HG03520 (cell line): Measurements from ENCODE around the gene RBM47.
A peak's percentile ranks its signal among the peaks of the same experiment; 100 is the strongest.
"Not testable (repeated sequence)": the region's sequence is repeated elsewhere in the genome, so short reads cannot be mapped to it uniquely, and the experiment has no call there.

ENCODE experiments used
- ATAC-seq: cut with Tn5 transposase; IDR thresholded peaks from one replicate; pipeline ENCODE4 v1.9.1; 2021; ENCODE audit warnings: mild to moderate bottlenecking, moderate library complexity; ENCODE audit not compliant: unreplicated experiment

Gene RBM47

DNA sequence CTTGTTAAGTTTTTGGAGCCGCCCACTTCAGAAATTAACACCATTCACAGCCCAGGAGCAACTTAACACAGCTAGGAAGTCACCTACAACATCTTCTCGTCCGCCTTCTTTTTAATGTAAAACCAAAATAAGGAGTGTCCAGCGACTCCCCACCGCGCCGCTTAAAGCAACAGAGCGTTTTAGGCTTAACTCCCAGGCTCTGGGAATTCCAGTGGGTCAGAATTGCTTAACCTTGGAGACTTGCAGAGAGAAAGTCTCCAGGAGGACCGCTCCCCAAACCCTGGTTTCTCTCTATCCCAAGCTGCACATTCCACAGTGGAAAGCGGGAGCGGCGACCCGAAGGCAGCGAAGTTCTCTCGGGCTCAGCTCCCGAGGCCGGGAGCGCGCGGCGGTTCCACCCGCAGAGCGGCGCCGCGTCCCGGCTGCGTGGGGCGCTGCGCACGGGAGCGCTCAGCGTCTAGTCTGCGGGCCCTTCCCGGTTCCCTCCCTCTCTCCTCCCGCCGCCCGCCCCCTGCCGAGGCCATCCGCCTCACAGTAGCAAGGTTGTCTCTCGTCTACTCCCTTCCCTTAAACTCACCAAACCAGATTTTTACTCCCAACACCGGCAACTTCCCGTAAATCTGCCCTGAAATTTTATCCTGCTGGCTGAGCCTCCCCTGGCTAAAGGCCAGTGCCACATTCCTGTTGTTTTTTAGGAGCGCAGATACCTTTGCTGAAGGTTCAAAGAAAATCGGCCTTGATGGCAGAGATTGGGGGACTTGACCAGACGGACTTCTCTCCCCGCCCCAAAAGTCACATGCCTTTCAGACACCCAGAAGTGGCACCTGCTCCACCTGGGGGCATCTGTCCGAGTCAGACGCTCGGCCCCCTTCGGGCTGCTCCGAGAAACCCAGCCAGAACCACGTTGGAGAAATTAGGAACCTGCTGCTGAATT is at the start of gene RBM47:
RBM47 (minus strand) TSS at position 464 of the 934 bp plus-strand sequence. CDS start 190,971 bp downstream, outside the sequence.
- peak; percentile 52 for ATAC-seq

DNA sequence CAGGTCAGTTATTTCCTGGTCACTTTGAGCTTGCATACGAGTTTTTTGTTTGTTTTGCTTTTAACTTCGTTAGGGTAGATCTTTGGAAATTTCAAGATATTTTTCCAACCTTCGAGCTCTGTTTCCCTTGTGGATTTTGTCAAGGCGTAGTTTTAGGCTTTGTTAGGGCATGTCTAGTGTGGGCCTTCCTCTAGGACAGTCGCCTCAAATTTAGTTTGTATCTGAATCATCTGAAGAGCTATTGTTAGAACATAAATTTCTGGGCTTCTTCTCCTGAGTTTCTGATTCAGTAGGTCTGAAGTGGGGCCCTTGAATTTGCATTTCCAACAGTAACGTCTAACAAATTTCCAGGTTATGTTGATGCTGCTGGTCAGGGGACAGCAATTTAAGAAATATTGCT is 48.8 kb upstream of the RBM47 start:
- ATAC-seq, result no peak

- ATAC-seq, result no peak
These were observed 45.5 kb upstream of the RBM47 start for GRCh38 chr4:40675166-40675565.

- ATAC-seq, result peak; percentile 63
These were observed 43.2 kb upstream of the RBM47 start for GRCh38 chr4:40672528-40673522.

GRCh38 chr4:40669504-40669903 is 39.8 kb upstream of the RBM47 start:
- no peak for ATAC-seq

- no peak for ATAC-seq
These were observed 36.2 kb upstream of the RBM47 start for GRCh38 chr4:40665842-40666241.

DNA sequence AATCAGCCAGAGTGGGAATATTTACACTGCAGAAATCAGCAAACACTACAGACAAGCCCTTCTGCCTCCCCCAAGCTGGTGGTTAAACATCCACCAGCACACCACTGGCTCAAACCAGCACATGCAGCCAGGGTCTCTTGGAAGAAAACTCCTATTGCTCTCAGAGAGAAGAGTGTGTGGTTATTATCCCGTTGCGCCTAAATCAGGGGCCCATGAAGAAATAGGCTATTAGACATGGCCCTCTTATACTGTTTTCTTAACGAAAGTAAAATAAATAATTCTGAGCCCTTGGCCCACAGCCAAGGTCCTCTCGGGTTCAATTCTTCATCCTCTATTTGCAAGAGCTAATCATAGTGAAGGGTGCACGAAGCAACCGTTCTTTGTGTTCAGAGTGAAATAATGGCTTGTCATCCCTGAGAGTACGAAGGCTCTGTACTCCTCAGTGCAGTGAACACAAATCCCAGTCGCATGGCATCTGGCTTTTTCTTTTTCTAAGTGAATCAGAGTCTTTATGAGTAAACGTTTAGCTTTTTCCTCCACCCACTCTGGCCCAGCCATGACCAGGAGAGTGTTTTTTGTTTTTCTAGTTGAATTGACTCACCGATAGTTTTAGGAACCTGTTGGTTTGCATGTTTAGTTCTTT is 33.4 kb upstream of the RBM47 start:
- ATAC-seq, result peak; percentile 65

- no peak for ATAC-seq
These were observed 32.1 kb upstream of the RBM47 start for GRCh38 chr4:40661803-40662202.

- ATAC-seq, result peak; percentile 90
These were observed 26.7 kb upstream of the RBM47 start for GRCh38 chr4:40656201-40656863.

DNA sequence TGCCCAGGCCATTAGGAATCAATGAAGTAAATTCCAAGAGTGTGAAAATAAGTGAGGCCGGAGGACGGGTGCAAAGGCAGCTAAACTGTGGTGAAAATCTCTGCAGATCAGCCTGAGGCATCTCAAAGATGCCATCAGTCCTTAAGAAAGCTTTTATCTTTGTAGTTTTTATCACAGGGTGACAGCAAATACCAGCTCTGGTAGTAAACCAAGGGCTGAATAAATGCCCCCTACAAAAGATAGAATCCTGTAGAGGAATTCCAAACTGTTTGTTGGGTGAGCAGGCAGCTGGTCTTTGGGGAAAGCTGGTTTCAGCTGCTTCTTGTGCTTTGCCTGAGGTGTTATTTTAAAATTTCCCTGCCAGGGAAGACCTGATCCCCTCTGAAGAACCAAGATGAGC is 21.6 kb upstream of the RBM47 start:
- ATAC-seq, result no peak

GRCh38 chr4:40649321-40649720 is 19.7 kb upstream of the RBM47 start:
- no peak for ATAC-seq

DNA sequence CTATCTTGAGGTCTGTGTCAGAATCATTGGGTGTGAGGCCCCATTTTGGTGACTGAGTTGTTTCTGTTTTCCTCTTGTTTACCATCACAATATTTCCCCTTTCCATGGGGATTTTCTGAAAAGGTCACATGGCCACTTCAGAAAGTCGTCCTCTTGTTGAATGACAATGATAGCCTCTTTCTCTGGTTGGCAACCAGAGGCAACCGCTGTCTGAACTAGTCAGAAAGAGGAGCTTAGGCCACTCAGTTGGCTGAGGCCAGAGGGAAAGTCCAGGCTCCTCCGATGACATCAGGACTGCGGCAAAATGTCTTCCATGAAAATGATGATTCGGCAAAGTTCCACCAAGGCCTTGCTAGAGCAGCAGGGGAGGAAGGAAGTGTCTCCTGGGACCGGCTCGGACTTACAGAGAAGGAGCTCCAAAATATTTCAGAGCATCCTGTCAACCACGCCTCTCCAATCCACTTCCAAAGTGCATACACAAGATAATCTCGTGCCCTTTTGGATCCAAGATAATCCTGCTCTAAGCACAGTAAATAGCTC is 19.1 kb upstream of the RBM47 start:
- ATAC-seq, result no peak

DNA sequence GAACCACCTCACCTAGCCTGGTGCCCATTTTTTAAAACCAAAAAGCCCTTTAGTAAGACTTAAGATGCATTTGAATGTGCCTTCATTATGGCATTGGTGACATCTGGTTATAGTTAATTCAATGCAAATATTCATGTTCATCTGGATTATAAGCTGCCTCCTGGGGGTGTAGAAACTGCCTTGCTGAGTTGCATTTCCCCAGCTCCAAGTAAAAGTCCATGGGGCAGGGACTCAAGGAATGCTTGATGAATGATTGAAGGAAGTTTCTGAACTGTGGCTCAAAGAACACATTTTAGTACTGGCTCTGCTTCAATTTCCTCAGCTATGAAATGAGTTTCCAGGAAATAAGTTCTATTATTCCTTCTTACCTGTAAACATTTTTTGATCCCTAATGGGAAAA is 18.5 kb upstream of the RBM47 start:
- no peak for ATAC-seq

DNA sequence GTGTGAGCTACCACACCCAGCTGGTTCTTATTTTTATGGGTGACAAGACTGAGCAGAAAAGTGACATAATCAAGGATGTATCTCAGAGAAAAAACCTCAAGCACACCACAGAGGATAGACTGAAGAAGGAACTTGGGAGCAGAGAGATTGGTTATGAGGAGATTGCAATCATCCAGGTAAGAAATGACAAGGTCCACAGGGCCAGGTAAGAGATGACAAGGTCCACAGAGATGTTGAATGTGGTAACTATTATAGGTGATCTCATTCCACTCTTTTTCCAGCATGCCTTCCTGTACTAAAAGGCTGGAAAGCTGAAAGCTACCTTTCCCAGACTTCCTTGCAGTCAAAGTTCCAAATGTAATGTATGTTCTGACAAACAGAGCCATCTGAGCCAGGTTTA is 15.9 kb upstream of the RBM47 start:
- ATAC-seq, result no peak

GRCh38 chr4:40632080-40632479 is 2.4 kb upstream of the RBM47 start:
- ATAC-seq, result no peak

- ATAC-seq, result peak; percentile 33
These were observed 814 bp upstream of the RBM47 start for GRCh38 chr4:40630335-40631021.

GRCh38 chr4:40628888-40629287 is 776 bp downstream of the RBM47 start:
- no peak for ATAC-seq

- not testable (repeated sequence) for ATAC-seq
These were observed 1.3 kb downstream of the RBM47 start for GRCh38 chr4:40628407-40628806.

DNA sequence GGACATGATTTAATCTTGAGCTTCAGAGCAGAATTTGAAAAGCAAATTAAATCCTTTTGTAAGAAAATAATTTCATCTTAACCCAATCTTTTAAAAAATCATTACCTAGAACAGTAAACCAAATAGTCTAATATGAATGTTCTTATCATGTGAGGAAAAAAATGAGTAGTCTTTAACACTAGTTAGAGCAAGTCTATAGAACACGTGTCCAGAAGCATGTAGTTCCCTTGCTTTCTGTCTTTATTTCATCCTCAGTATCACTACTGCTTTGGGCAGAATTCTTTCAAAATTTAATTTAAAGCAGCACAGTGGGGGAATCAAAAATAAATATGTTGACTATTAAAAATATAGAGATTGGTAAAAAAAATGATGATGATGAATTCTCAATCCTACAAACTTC is 2.1 kb downstream of the RBM47 start:
- no peak for ATAC-seq
